CD14-positive monocyte (primary cell): ENCODE results near the gene LLGL2. TPM values are rescaled to one million over a fixed set of nuclear protein-coding genes. Genes with fewer than 3 reads are reported as not detected.

Experiments used
- DNase-seq, 3 donors: peaks; one replicate each; pipeline ENCODE4 v3.0.0-alpha.2; 2011 to 2022
- H2AFZ ChIP-seq: 2 replicates; pipeline ENCODE4 v1.6.0; 2012; ENCODE audit warnings: mild to moderate bottlenecking, low read depth, low read length, inconsistent platforms; ENCODE audit not compliant: insufficient read depth, poor library complexity, severe bottlenecking
- H3K27ac ChIP-seq, 2 donors: 1 replicate in 1 of 2; 2 replicates in 1 of 2; pipeline ENCODE4 v1.5.1; 2012 to 2013; ENCODE audit warnings: low read length in 2 of 2, control low read depth in 1 of 2, inconsistent platforms in 1 of 2, low read depth in 1 of 2, mild to moderate bottlenecking in 1 of 2
- H3K27me3 ChIP-seq, 2 donors: one replicate each; pipeline versions ENCODE4 v1.6.0 to v1.6.1; 2011 to 2013; ENCODE audit warnings: low read length in 2 of 2; ENCODE audit not compliant: control insufficient read depth in 2 of 2, insufficient read depth in 2 of 2
- H3K36me3 ChIP-seq, 2 donors: replicated peaks in 1 of 2; 1 replicate in 1 of 2; 2 replicates in 1 of 2; pipeline versions ENCODE4 v1.5.1 to v1.6.1; 2012 to 2013; ENCODE audit warnings: low read length in 2 of 2, control low read depth in 1 of 2, inconsistent platforms in 1 of 2, mild to moderate bottlenecking in 1 of 2; ENCODE audit not compliant: insufficient read depth in 2 of 2, control insufficient read depth in 1 of 2
- H3K4me1 ChIP-seq, 2 donors: 1 replicate in 1 of 2; 2 replicates in 1 of 2; pipeline versions ENCODE4 v1.5.1 to v1.6.1; 2012 to 2013; ENCODE audit warnings: low read length in 2 of 2, control low read depth in 1 of 2, inconsistent platforms in 1 of 2, mild to moderate bottlenecking in 1 of 2, moderate library complexity in 1 of 2; ENCODE audit not compliant: insufficient read depth in 2 of 2, control insufficient read depth in 1 of 2
- H3K4me2 ChIP-seq: replicated peaks from 2 replicates; pipeline ENCODE3; 2012; ENCODE audit warnings: low read length, moderate library complexity, mild to moderate bottlenecking; ENCODE audit not compliant: poor library complexity, severe bottlenecking; ENCODE audit errors: extremely low read depth
- H3K4me3 ChIP-seq, 3 experiments: fragments of 200-600 bp in 1 of 3; sonication (generic) in 1 of 3; replicated peaks in 1 of 3; 1 replicate in 2 of 3; 2 replicates in 1 of 3; pipeline ENCODE4 v1.5.1; 2011 to 2013; ENCODE audit warnings: low read length in 3 of 3, mild to moderate bottlenecking in 3 of 3, control low read depth in 2 of 3, low read depth in 2 of 3, inconsistent platforms in 1 of 3, moderate library complexity in 1 of 3
- H3K79me2 ChIP-seq: 2 replicates; pipeline ENCODE4 v1.6.0; 2012; ENCODE audit warnings: mild to moderate bottlenecking, control low read depth, inconsistent platforms, low read length, moderate library complexity; ENCODE audit not compliant: insufficient read depth
- H3K9ac ChIP-seq: 2 replicates; pipeline ENCODE4 v1.6.0; 2017; ENCODE audit warnings: low read length, mild to moderate bottlenecking; ENCODE audit not compliant: insufficient read depth, poor library complexity, severe bottlenecking
- H3K9me3 ChIP-seq, 2 donors: replicated peaks in 1 of 2; 1 replicate in 1 of 2; 2 replicates in 1 of 2; pipeline versions ENCODE4 v1.5.1 to v1.6.1; 2012 to 2013; ENCODE audit warnings: low read length in 2 of 2, control low read depth in 1 of 2; ENCODE audit not compliant: control insufficient read depth in 1 of 2, insufficient read depth in 1 of 2
- H4K20me1 ChIP-seq: 2 replicates; pipeline ENCODE4 v1.6.0; 2012; ENCODE audit warnings: mild to moderate bottlenecking, low read length, control low read depth, moderate library complexity; ENCODE audit not compliant: insufficient read depth
- H3K27ac Mint-ChIP-seq, 7 donors: one replicate each; pipeline ENCODE4 v1.8.0; 2020; ENCODE audit warnings: mild to moderate bottlenecking in 7 of 7, mixed read lengths in 7 of 7, moderate library complexity in 6 of 7, inconsistent platforms in 2 of 7
- H3K27me3 Mint-ChIP-seq, 3 donors: one replicate each; pipeline ENCODE4 v1.8.0; 2021 to 2022; ENCODE audit warnings: low read depth in 3 of 3, mild to moderate bottlenecking in 3 of 3, mixed read lengths in 3 of 3, moderate library complexity in 3 of 3, inconsistent platforms in 1 of 3
- H3K36me3 Mint-ChIP-seq, 2 donors: one replicate each; pipeline ENCODE4 v1.8.0; 2020; ENCODE audit warnings: mixed read lengths in 2 of 2, inconsistent platforms in 1 of 2, mild to moderate bottlenecking in 1 of 2
- H3K4me1 Mint-ChIP-seq: one replicate; pipeline ENCODE4 v1.8.0; 2020; ENCODE audit warnings: mild to moderate bottlenecking, mixed read lengths
- H3K4me3 Mint-ChIP-seq, 2 donors: one replicate each; pipeline ENCODE4 v1.8.0; 2020; ENCODE audit warnings: mild to moderate bottlenecking in 2 of 2, mixed read lengths in 2 of 2, moderate library complexity in 1 of 2
- H3K9me3 Mint-ChIP-seq, 7 donors: one replicate each; pipeline ENCODE4 v1.8.0; 2020 to 2022; ENCODE audit warnings: mixed read lengths in 7 of 7, mild to moderate bottlenecking in 6 of 7, moderate library complexity in 6 of 7, inconsistent platforms in 2 of 7
- CTCF ChIP-seq: fragments of 200-600 bp; IDR thresholded peaks from one replicate; pipeline ENCODE4 v1.8.0; 2022; ENCODE audit warnings: antibody characterized with exemption, mild to moderate bottlenecking
- WGBS: methylation state at CpG from one replicate; pipeline ENCODE4 v1.1.5; 2013; ENCODE audit warnings: missing lambda C conversion rate; ENCODE audit not compliant: insufficient coverage; 5-methylcytosine and 5-hydroxymethylcytosine counted together
- intact Hi-C, 2 donors: fragments of 100-400 bp; cut with micrococcal nuclease; formaldehyde crosslinking; loops; one replicate each; pipeline versions ENCODE4 v1.15.0 to v1.15.1; 2023
- polyA plus RNA-seq, 3 donors: library from polyadenylated mRNA; depleted of rRNA in 1 of 3; unstranded in 2 of 3; stranded (reverse) in 1 of 3; fragments of 300-500 nt in 2 of 3; fragments of >200 nt in 1 of 3; fragmentation: Illumina TruSeq in 2 of 3; gene quantifications; 1 replicate in 2 of 3; 2 replicates in 1 of 3; pipeline ENCODE4 v1.2.3, GENCODE V29; 2012 to 2021

The LLGL2 gene
- polyA plus RNA-seq, 3 donors, result 4.8 to 7.5 (median 5.5) TPM

- Histone ChIP-seq H3K36me3 (no peaks in the 10 kb centered on the region), H3K9me3 (no peaks in the 10 kb centered on the region), H3K79me2 (no peaks in the 10 kb centered on the region), H3K4me1 (peaks cover 20% of the 10 kb centered on the region in 2 donors), H3K9ac (no peak overlapping the region), H2AFZ (no peak overlapping the region), H3K27ac (no peak overlapping the region), H3K27me3 (no peaks in the 10 kb centered on the region), H4K20me1 (no peaks in the 10 kb centered on the region), H3K4me2 (no peak overlapping the region), H3K4me3 (no peak overlapping the region)
- WGBS, result 96% methylated on average over 29 of the region's 29 CpGs
- TF ChIP-seq CTCF, result no peak
- Mint-ChIP-seq H3K36me3 (peaks cover 0 to 4% of the 10 kb centered on the region in 2 donors), H3K4me3 (no peak overlapping the region), H3K27ac (no peak overlapping the region), H3K27me3 (peaks cover 2 to 6% (median 4%) of the 10 kb centered on the region in 3 donors), H3K4me1 (peaks cover 20% of the 10 kb centered on the region), H3K9me3 (peaks cover 0 to 2% (median 0%) of the 10 kb centered on the region in 7 donors)
- intact Hi-C loops, result loop anchor here in 1 of 2 donors (5.0 kb wide), 1 partner anchor 57 kb away; the partner anchor contains the start of genes CASKIN2 and TSEN54
- DNase-seq, result no peak
Measured at GRCh38 chr17:75574404-75575036, 49.0 kb downstream of the LLGL2 start.

GRCh38 chr17:75575197-75575596 lies 49.7 kb downstream of the LLGL2 start:
- H3K36me3 Mint-ChIP-seq, result peaks cover 0 to 4% of the 10 kb centered on the region in 2 donors

More at GRCh38 chr17:75575197-75575596, 49.7 kb downstream of the LLGL2 start:
- Histone ChIP-seq H3K9me3 (no peaks in the 10 kb centered on the region), H3K79me2 (no peaks in the 10 kb centered on the region), H3K36me3 (no peaks in the 10 kb centered on the region), H3K27me3 (no peaks in the 10 kb centered on the region), H3K4me1 (peaks cover 18% of the 10 kb centered on the region in 2 donors), H3K4me3 (no peak overlapping the region), H3K27ac (no peak overlapping the region), H2AFZ (no peak overlapping the region), H3K9ac (no peak overlapping the region), H3K4me2 (no peak overlapping the region), H4K20me1 (no peaks in the 10 kb centered on the region)
- Mint-ChIP-seq H3K27me3 (peaks cover 0 to 6% (median 2%) of the 10 kb centered on the region in 3 donors), H3K27ac (peak overlapping the region in 2 of 7 donors; percentile 29 to 45), H3K9me3 (peaks cover 0 to 4% (median 0%) of the 10 kb centered on the region in 7 donors), H3K4me3 (no peak overlapping the region), H3K4me1 (peaks cover 20% of the 10 kb centered on the region)
- intact Hi-C loops, result no loop called here
- TF ChIP-seq CTCF, result no peak
- no peak for DNase-seq
- WGBS, result 95% methylated on average over 9 of the region's 10 CpGs
